ENCODE data around the gene PDS5A.

GRCh38 chr4:39825741-39826231 lies 151.9 kb downstream of the PDS5A start:
- TF ChIP-seq CTCF (IDR thresholded peaks at IDR 0.05) = no peak
- no peak for TF ChIP-seq POLR2A (IDR thresholded peaks at IDR 0.05)

All from heart left ventricle (tissue), 13 donors.